Measurements from ENCODE around the gene CRYBG3. TPM values are rescaled to one million over a fixed set of nuclear protein-coding genes. Genes with fewer than 3 reads are reported as not detected.

The CRYBG3 gene
- total RNA-seq, 1 donor from 2014 or later = 22.6 TPM

- peaks cover 0 to 12% of the 10 kb centered on the region in 2 donors for H3K36me3 ChIP-seq
- intact Hi-C loops (cut with DNase I) = no loop called here
- TF ChIP-seq POLR2A (IDR thresholded peaks at IDR 0.05) = no peak
- no peak for TF ChIP-seq CTCF (IDR thresholded peaks at IDR 0.05)
- TF ChIP-seq POLR2AphosphoS5 (IDR thresholded peaks at IDR 0.05; ENCODE audit: insufficient read depth in 1 of 2, low read depth in 1 of 2) = no peak
These were observed 71.0 kb downstream of the CRYBG3 start for GRCh38 chr3:97892852-97893251.

GRCh38 chr3:97895216-97895615 lies 73.4 kb downstream of the CRYBG3 start:
- H3K9me3 ChIP-seq = no peaks in the 10 kb centered on the region
- TF ChIP-seq POLR2A (IDR thresholded peaks at IDR 0.05) (no peak), POLR2AphosphoS5 (IDR thresholded peaks at IDR 0.05; ENCODE audit: insufficient read depth in 1 of 2, low read depth in 1 of 2) (no peak), CTCF (IDR thresholded peaks at IDR 0.05) (no peak)
- H3K36me3 ChIP-seq = peaks cover 0 to 8% of the 10 kb centered on the region in 2 donors
- intact Hi-C loops (cut with DNase I) = no loop called here
- no peak overlapping the region for H3K27ac ChIP-seq
- no peak for DNase-seq (ENCODE audit: extremely low spot score in 2 of 2)
- no peaks in the 10 kb centered on the region for H3K27me3 ChIP-seq
- no peak overlapping the region for H3K4me3 ChIP-seq
- H3K4me1 ChIP-seq = no peaks in the 10 kb centered on the region

More at GRCh38 chr3:97892852-97893251, 71.0 kb downstream of the CRYBG3 start:
- H3K4me1 ChIP-seq = no peaks in the 10 kb centered on the region
- no peaks in the 10 kb centered on the region for H3K9me3 ChIP-seq
- DNase-seq (ENCODE audit: extremely low spot score in 2 of 2) = no peak
- H3K4me3 ChIP-seq = no peak overlapping the region
- H3K27ac ChIP-seq = no peak overlapping the region
- no peaks in the 10 kb centered on the region for H3K27me3 ChIP-seq

GRCh38 chr3:97896129-97896528 lies 74.3 kb downstream of the CRYBG3 start:
- Histone ChIP-seq H3K36me3 (peaks cover 0 to 7% of the 10 kb centered on the region in 2 donors), H3K4me1 (peaks cover 7% of the 10 kb centered on the region), H3K9me3 (no peaks in the 10 kb centered on the region), H3K4me3 (no peak overlapping the region), H3K27me3 (no peaks in the 10 kb centered on the region), H3K27ac (no peak overlapping the region)
- TF ChIP-seq POLR2AphosphoS5 (IDR thresholded peaks at IDR 0.05; ENCODE audit: insufficient read depth in 1 of 2, low read depth in 1 of 2) (no peak), POLR2A (IDR thresholded peaks at IDR 0.05) (no peak), CTCF (IDR thresholded peaks at IDR 0.05) (no peak)
- intact Hi-C loops (cut with DNase I) = no loop called here
- no peak for DNase-seq (ENCODE audit: extremely low spot score in 2 of 2)

- TF ChIP-seq POLR2A (IDR thresholded peaks at IDR 0.05) (no peak), CTCF (IDR thresholded peaks at IDR 0.05) (no peak), POLR2AphosphoS5 (IDR thresholded peaks at IDR 0.05; ENCODE audit: insufficient read depth in 1 of 2, low read depth in 1 of 2) (no peak)
- Histone ChIP-seq H3K27ac (no peak overlapping the region), H3K9me3 (no peaks in the 10 kb centered on the region), H3K4me3 (no peak overlapping the region), H3K36me3 (peaks cover 0 to 3% of the 10 kb centered on the region in 2 donors), H3K4me1 (peaks cover 12% of the 10 kb centered on the region), H3K27me3 (no peaks in the 10 kb centered on the region)
- intact Hi-C loops (cut with DNase I) = no loop called here
- no peak for DNase-seq (ENCODE audit: extremely low spot score in 2 of 2)
These were observed 74.7 kb downstream of the CRYBG3 start for GRCh38 chr3:97896547-97896946.

- Histone ChIP-seq H3K27me3 (no peaks in the 10 kb centered on the region), H3K4me1 (peaks cover 19% of the 10 kb centered on the region), H3K9me3 (no peaks in the 10 kb centered on the region), H3K4me3 (no peak overlapping the region), H3K36me3 (no peaks in the 10 kb centered on the region), H3K27ac (no peak overlapping the region)
- intact Hi-C loops (cut with DNase I) = no loop called here
- no peak for DNase-seq (ENCODE audit: extremely low spot score in 2 of 2)
- TF ChIP-seq CTCF (IDR thresholded peaks at IDR 0.05) (no peak), POLR2A (IDR thresholded peaks at IDR 0.05) (no peak), POLR2AphosphoS5 (IDR thresholded peaks at IDR 0.05; ENCODE audit: insufficient read depth in 1 of 2, low read depth in 1 of 2) (no peak)
These were observed 77.5 kb downstream of the CRYBG3 start for GRCh38 chr3:97899331-97899730.

Data from vagina (tissue), 2 donors.